A549 (cell line): Measurements from ENCODE around the gene SIGLEC9.

Source experiments
- CBX2 ChIP-seq: fragments of 200-600 bp; sonication (generic); IDR thresholded peaks from 2 replicates; pipeline ENCODE4 v1.6.1; 2016; ENCODE audit warnings: low read depth, mild to moderate bottlenecking, borderline replicate concordance
- EP300 ChIP-seq, 2 experiments: fragments of >200 bp; sonication (Bioruptor Twin); formaldehyde crosslinking; IDR thresholded peaks; 2 replicates in 1 of 2; 3 replicates in 1 of 2; pipeline ENCODE4 v1.6.1; 2016 to 2017
- ESRRA ChIP-seq: fragments of 150-350 bp; IDR thresholded peaks from 2 replicates; pipeline ENCODE4 v1.6.1; 2014; ENCODE audit warnings: mild to moderate bottlenecking, low read length, borderline replicate concordance
- POLR2A ChIP-seq: IDR thresholded peaks from 2 replicates; pipeline ENCODE4 v1.6.1; 2012; ENCODE audit warnings: mild to moderate bottlenecking, low read length
- RAD21 ChIP-seq, 2 experiments: fragments of >200 bp in 1 of 2; sonication (Bioruptor Twin) in 1 of 2; formaldehyde crosslinking in 1 of 2; IDR thresholded peaks in 1 of 2; conservative IDR thresholded peaks in 1 of 2; 2 replicates in 1 of 2; 3 replicates in 1 of 2; pipeline ENCODE4 v1.6.1; 2012 to 2018; ENCODE audit warnings: inconsistent platforms in 1 of 2
- TP53 ChIP-seq: fragments of 250-450 bp; sonication (Bioruptor Pico); IDR thresholded peaks from 2 replicates; pipeline ENCODE4 v1.5.0; 2021; ENCODE audit warnings: mild to moderate bottlenecking, moderate library complexity
- ZC3H11A ChIP-seq: fragments of 450-650 bp; IDR thresholded peaks from 2 replicates; pipeline ENCODE4 v1.6.1; 2014; ENCODE audit warnings: antibody characterized with exemption, mild to moderate bottlenecking
- ZSCAN20 ChIP-seq: fragments of 250-450 bp; sonication (Bioruptor Pico); IDR thresholded peaks from 2 replicates; pipeline ENCODE4 v1.8.0; 2022; ENCODE audit warnings: mild to moderate bottlenecking, moderate library complexity
- TF ChIP-seq, protein P1 (sequence below): fragments of >200 bp; sonication (Bioruptor Twin); formaldehyde crosslinking; IDR thresholded peaks from 3 replicates; pipeline ENCODE4 v1.5.1; 2016
- TF ChIP-seq, protein P2 (sequence below): fragments of 200-600 bp; sonication (generic); IDR thresholded peaks from 2 replicates; pipeline ENCODE4 v1.6.1; 2016; ENCODE audit warnings: antibody characterized with exemption, mild to moderate bottlenecking, moderate library complexity

DNA sequence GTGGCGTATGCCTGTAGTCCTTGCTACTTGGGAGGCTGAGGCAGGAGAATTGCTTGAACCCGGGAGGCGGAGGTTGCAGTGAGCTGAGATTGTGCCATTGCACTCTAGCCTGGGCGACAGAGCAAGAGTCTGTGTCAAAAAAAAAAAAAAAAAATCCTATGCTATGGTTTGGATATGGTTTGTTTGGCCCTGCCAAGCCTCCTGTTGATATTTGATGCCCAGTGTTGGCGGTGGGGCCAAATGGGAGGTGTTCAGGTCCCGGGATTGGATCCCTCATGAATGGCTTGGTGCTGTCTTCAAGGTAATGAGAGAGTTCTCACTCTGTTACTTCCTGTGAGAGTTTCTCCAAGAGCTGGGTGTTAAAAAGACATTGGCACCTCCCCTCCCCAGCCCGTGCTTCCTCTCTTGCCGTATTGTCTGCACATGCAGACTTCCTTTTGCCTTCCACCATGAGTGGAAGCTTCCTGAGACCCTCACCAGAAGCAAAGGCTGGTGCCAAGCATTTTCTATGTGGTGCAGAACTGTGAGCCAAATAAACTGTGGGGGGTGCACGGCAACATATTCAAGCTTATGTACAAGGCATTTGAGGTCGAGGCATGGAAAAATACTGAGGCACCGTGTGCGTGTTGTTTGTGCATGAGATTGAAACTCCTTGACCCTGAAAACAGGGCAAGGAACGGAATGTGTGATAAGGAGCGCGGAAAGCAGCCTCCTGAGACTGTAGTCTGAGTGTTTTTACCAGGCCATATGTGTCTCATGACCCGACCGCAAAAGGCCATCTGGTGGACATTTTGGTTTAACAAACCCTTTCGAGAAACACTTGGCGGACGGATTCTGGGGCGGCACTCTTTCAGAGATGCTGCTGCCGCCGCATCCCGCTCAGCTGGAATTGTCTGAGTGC is 7.3 kb downstream of the SIGLEC9 start:
- TF ChIP-seq ESRRA = no peak
- TF ChIP-seq EP300 (IDR thresholded peaks at IDR 0.05) = no peak
- TF ChIP-seq, protein P1, sequence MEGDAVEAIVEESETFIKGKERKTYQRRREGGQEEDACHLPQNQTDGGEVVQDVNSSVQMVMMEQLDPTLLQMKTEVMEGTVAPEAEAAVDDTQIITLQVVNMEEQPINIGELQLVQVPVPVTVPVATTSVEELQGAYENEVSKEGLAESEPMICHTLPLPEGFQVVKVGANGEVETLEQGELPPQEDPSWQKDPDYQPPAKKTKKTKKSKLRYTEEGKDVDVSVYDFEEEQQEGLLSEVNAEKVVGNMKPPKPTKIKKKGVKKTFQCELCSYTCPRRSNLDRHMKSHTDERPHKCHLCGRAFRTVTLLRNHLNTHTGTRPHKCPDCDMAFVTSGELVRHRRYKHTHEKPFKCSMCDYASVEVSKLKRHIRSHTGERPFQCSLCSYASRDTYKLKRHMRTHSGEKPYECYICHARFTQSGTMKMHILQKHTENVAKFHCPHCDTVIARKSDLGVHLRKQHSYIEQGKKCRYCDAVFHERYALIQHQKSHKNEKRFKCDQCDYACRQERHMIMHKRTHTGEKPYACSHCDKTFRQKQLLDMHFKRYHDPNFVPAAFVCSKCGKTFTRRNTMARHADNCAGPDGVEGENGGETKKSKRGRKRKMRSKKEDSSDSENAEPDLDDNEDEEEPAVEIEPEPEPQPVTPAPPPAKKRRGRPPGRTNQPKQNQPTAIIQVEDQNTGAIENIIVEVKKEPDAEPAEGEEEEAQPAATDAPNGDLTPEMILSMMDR = no peak
- TF ChIP-seq, protein P2, sequence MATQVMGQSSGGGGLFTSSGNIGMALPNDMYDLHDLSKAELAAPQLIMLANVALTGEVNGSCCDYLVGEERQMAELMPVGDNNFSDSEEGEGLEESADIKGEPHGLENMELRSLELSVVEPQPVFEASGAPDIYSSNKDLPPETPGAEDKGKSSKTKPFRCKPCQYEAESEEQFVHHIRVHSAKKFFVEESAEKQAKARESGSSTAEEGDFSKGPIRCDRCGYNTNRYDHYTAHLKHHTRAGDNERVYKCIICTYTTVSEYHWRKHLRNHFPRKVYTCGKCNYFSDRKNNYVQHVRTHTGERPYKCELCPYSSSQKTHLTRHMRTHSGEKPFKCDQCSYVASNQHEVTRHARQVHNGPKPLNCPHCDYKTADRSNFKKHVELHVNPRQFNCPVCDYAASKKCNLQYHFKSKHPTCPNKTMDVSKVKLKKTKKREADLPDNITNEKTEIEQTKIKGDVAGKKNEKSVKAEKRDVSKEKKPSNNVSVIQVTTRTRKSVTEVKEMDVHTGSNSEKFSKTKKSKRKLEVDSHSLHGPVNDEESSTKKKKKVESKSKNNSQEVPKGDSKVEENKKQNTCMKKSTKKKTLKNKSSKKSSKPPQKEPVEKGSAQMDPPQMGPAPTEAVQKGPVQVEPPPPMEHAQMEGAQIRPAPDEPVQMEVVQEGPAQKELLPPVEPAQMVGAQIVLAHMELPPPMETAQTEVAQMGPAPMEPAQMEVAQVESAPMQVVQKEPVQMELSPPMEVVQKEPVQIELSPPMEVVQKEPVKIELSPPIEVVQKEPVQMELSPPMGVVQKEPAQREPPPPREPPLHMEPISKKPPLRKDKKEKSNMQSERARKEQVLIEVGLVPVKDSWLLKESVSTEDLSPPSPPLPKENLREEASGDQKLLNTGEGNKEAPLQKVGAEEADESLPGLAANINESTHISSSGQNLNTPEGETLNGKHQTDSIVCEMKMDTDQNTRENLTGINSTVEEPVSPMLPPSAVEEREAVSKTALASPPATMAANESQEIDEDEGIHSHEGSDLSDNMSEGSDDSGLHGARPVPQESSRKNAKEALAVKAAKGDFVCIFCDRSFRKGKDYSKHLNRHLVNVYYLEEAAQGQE = no peak
- TF ChIP-seq ZC3H11A = no peak
- no peak for TF ChIP-seq POLR2A
- TF ChIP-seq ZSCAN20 (CRISPR knock-in tag) = no peak
- TF ChIP-seq RAD21 (conservative IDR thresholded peaks at IDR 0.05 in 1 of 2, IDR thresholded peaks at IDR 0.05 in 1 of 2) = no peak
- TF ChIP-seq TP53 (CRISPR knock-in tag) = no peak
- no peak for TF ChIP-seq CBX2
